GM19035 (cell line): ENCODE results near the gene SPATA4.

Experiments
- ATAC-seq: cut with Tn5 transposase; IDR thresholded peaks from one replicate; pipeline ENCODE4 v1.9.1; 2021; ENCODE audit not compliant: unreplicated experiment

Gene SPATA4

GRCh38 chr4:176191974-176192373, 3.4 kb downstream of the SPATA4 start:
- no peak for ATAC-seq

- no peak for ATAC-seq
Observed at GRCh38 chr4:176189891-176190795, 5.2 kb downstream of the SPATA4 start.

- ATAC-seq: no peak
Observed at GRCh38 chr4:176188654-176189053, 6.7 kb downstream of the SPATA4 start.

GRCh38 chr4:176187624-176188023, 7.8 kb downstream of the SPATA4 start:
- ATAC-seq: no peak

GRCh38 chr4:176186671-176187395, 8.6 kb downstream of the SPATA4 start:
- no peak for ATAC-seq

GRCh38 chr4:176186067-176186466, 9.3 kb downstream of the SPATA4 start:
- no peak for ATAC-seq

GRCh38 chr4:176185051-176185450, 10.3 kb downstream of the SPATA4 start:
- ATAC-seq: no peak

GRCh38 chr4:176163041-176163440, 32.3 kb downstream of the SPATA4 start:
- ATAC-seq: no peak

GRCh38 chr4:176156656-176157055, 38.7 kb downstream of the SPATA4 start:
- no peak for ATAC-seq

- no peak for ATAC-seq
Observed at GRCh38 chr4:176153124-176153523, 42.3 kb downstream of the SPATA4 start.

GRCh38 chr4:176150704-176151103, 44.7 kb downstream of the SPATA4 start:
- no peak for ATAC-seq

GRCh38 chr4:176150356-176150682, 45.1 kb downstream of the SPATA4 start:
- ATAC-seq: no peak

- ATAC-seq: no peak
Observed at GRCh38 chr4:176149680-176150355, 45.6 kb downstream of the SPATA4 start.

GRCh38 chr4:176142253-176142652, 53.1 kb downstream of the SPATA4 start:
- ATAC-seq: no peak

GRCh38 chr4:176139518-176139917, 55.9 kb downstream of the SPATA4 start:
- no peak for ATAC-seq

- ATAC-seq: no peak
Observed at GRCh38 chr4:176137631-176138030, 57.8 kb downstream of the SPATA4 start.

GRCh38 chr4:176134670-176135069, 60.7 kb downstream of the SPATA4 start:
- no peak for ATAC-seq
